SK-N-SH (cell line): ENCODE measurements around the gene HDAC4. TPM values are rescaled to one million over a fixed set of nuclear protein-coding genes. Genes with fewer than 3 reads are reported as not detected.

Source experiments
- CTCF ChIA-PET: fragments of 300-600, 350-600 bp; formaldehyde crosslinking; extraction: SDS; loops from one replicate; lab custom pipeline; 2021; lab: Yijun Ruan, JAX
- POLR2A ChIA-PET: fragments of 350-600 bp; sonication (Branson Sonifier 250); formaldehyde crosslinking; extraction: SDS; loops from one replicate; lab custom pipeline; 2020; ENCODE audit warnings: antibody characterized with exemption, inconsistent platforms; lab: Yijun Ruan, JAX
- DNase-seq: peaks from one replicate; pipeline ENCODE4 v3.0.0; 2012
- H2AFZ ChIP-seq: fragments of 200-600 bp; sonication (generic); 2 replicates; pipeline ENCODE4 v1.8.1; 2016; ENCODE audit warnings: antibody characterized with exemption, mild to moderate bottlenecking, low read depth
- H3F3A ChIP-seq: fragments of 200-600 bp; sonication (generic); replicated peaks from 2 replicates; pipeline ENCODE3; 2016; ENCODE audit warnings: antibody characterized with exemption, mild to moderate bottlenecking; ENCODE audit not compliant: insufficient read depth
- H3K27ac ChIP-seq, 2 experiments: fragments of 200-500 bp in 1 of 2; fragments of 200-600 bp in 1 of 2; sonication (Bioruptor generic) in 1 of 2; sonication (generic), shearing (Covaris generic) in 1 of 2; 2 replicates each; pipeline versions ENCODE4 v1.5.1 to v1.6.1; 2014 to 2016; ENCODE audit warnings: low read depth in 2 of 2, inconsistent platforms in 1 of 2, low read length in 1 of 2, mild to moderate bottlenecking in 1 of 2, mixed read lengths in 1 of 2
- H3K27me3 ChIP-seq: fragments of 200-600 bp; sonication (generic), shearing (Covaris generic); 2 replicates; pipeline ENCODE4 v1.6.1; 2016; ENCODE audit warnings: mixed run types; ENCODE audit not compliant: insufficient read depth
- H3K36me3 ChIP-seq, 2 experiments: fragments of 200-500 bp in 1 of 2; fragments of 200-600 bp in 1 of 2; sonication (Bioruptor generic) in 1 of 2; sonication (generic) in 1 of 2; replicated peaks in 1 of 2; 2 replicates each; pipeline versions ENCODE3 to v1.5.1; 2014 to 2016; ENCODE audit warnings: low read length in 1 of 2, mild to moderate bottlenecking in 1 of 2; ENCODE audit not compliant: insufficient read depth in 2 of 2, control insufficient read depth in 1 of 2
- H3K4me1 ChIP-seq, 2 experiments: fragments of 200-500 bp in 1 of 2; fragments of 200-600 bp in 1 of 2; sonication (Bioruptor generic) in 1 of 2; sonication (generic), shearing (Covaris generic) in 1 of 2; 2 replicates each; pipeline versions ENCODE4 v1.5.1 to v1.6.1; 2014 to 2016; ENCODE audit warnings: low read depth in 1 of 2, low read length in 1 of 2, mixed run types in 1 of 2; ENCODE audit not compliant: insufficient read depth in 2 of 2, control insufficient read depth in 1 of 2
- H3K4me2 ChIP-seq: fragments of 200-600 bp; sonication (generic), shearing (Covaris generic); 2 replicates; pipeline ENCODE4 v1.6.1; 2017; ENCODE audit warnings: mixed run types
- H3K4me3 ChIP-seq, 2 experiments: fragments of 200-500 bp in 1 of 2; fragments of 200-600 bp in 1 of 2; sonication (Bioruptor generic) in 1 of 2; sonication (generic), shearing (Covaris generic) in 1 of 2; 2 replicates each; pipeline versions ENCODE4 v1.5.1 to v1.8.1; 2014 to 2016; ENCODE audit warnings: low read depth in 2 of 2, inconsistent platforms in 1 of 2, low read length in 1 of 2, mild to moderate bottlenecking in 1 of 2, mixed read lengths in 1 of 2, moderate library complexity in 1 of 2
- H3K79me2 ChIP-seq: fragments of 200-600 bp; sonication (generic); 2 replicates; pipeline ENCODE4 v1.8.1; 2017; ENCODE audit warnings: mild to moderate bottlenecking; ENCODE audit not compliant: insufficient read depth
- H3K9ac ChIP-seq: fragments of 200-600 bp; sonication (generic); 2 replicates; pipeline ENCODE4 v1.6.1; 2017; ENCODE audit warnings: mixed run types
- H3K9me2 ChIP-seq: fragments of 200-600 bp; sonication (generic); 2 replicates; pipeline ENCODE4 v1.6.1; 2017; ENCODE audit warnings: mixed run types
- H3K9me3 ChIP-seq: fragments of 200-600 bp; sonication (generic); 2 replicates; pipeline ENCODE4 v1.6.1; 2017; ENCODE audit warnings: mixed run types, mild to moderate bottlenecking, moderate library complexity
- H4K20me1 ChIP-seq: fragments of 200-600 bp; sonication (generic); 2 replicates; pipeline ENCODE4 v1.6.1; 2017; ENCODE audit warnings: mild to moderate bottlenecking, mixed run types; ENCODE audit not compliant: insufficient read depth
- EP300 ChIP-seq, 2 experiments: IDR thresholded peaks; 2 replicates each; pipeline versions ENCODE4 v1.4.0 to v1.6.1; 2012; ENCODE audit warnings: borderline replicate concordance in 1 of 2, low read depth in 1 of 2, low read length in 1 of 2
- EZH2phosphoT487 ChIP-seq: fragments of 200-600 bp; sonication (generic); IDR thresholded peaks from 2 replicates; pipeline ENCODE4 v1.6.1; 2017; ENCODE audit warnings: low read depth, mixed run types, mild to moderate bottlenecking, antibody characterized with exemption, moderate library complexity, borderline replicate concordance
- FOSL2 ChIP-seq: IDR thresholded peaks from 2 replicates; pipeline ENCODE4 v1.4.0; 2012; ENCODE audit warnings: low read depth, mild to moderate bottlenecking, moderate library complexity, borderline replicate concordance
- FOXM1 ChIP-seq: IDR thresholded peaks from 2 replicates; pipeline ENCODE4 v1.4.0; 2012; ENCODE audit warnings: low read depth, mild to moderate bottlenecking
- GABPA ChIP-seq: IDR thresholded peaks from 2 replicates; pipeline ENCODE4 v1.4.0; 2012; ENCODE audit warnings: low read depth, mild to moderate bottlenecking
- JUND ChIP-seq: IDR thresholded peaks from 2 replicates; pipeline ENCODE4 v1.4.0; 2012
- MAX ChIP-seq: IDR thresholded peaks from 2 replicates; pipeline ENCODE4 v1.4.0; 2012; ENCODE audit warnings: low read depth
- NFIC ChIP-seq: IDR thresholded peaks from 2 replicates; pipeline ENCODE4 v1.4.0; 2012; ENCODE audit warnings: borderline replicate concordance
- NRF1 ChIP-seq: IDR thresholded peaks from 2 replicates; pipeline ENCODE4 v1.6.1; 2012; ENCODE audit warnings: low read depth, mild to moderate bottlenecking, low read length
- PBX3 ChIP-seq: IDR thresholded peaks from 2 replicates; pipeline ENCODE4; 2012
- POLR2AphosphoS5 ChIP-seq: IDR thresholded peaks from 2 replicates; pipeline ENCODE4 v1.6.1; 2012; ENCODE audit warnings: low read depth, low read length
- SIN3A ChIP-seq: IDR thresholded peaks from 2 replicates; pipeline ENCODE4 v1.6.1; 2012; ENCODE audit warnings: low read depth, mild to moderate bottlenecking, low read length, moderate library complexity, borderline replicate concordance
- USF1 ChIP-seq: IDR thresholded peaks from 2 replicates; pipeline ENCODE4 v1.4.0; 2012; ENCODE audit warnings: low read depth, borderline replicate concordance
- USF2 ChIP-seq: fragments of 150-350 bp; IDR thresholded peaks from 2 replicates; pipeline ENCODE4 v1.6.1; 2017; ENCODE audit warnings: antibody characterized with exemption, low read length, low read depth, borderline replicate concordance
- WGBS: methylation state at CpG from one replicate; pipeline ENCODE4 v1.1.6; 2017; ENCODE audit warnings: low lambda C conversion rate; 5-methylcytosine and 5-hydroxymethylcytosine counted together
- polyA plus RNA-seq, 3 experiments: library from polyadenylated mRNA; depleted of rRNA; stranded (reverse); fragments of >200 nt; gene quantifications; 2 replicates each; pipeline ENCODE4 v1.2.3, GENCODE V29; 2012

HDAC4 gene
- polyA plus RNA-seq, 1 of the 3 experiments (the other 2 are of a cell fraction): 5.5 TPM

- TF ChIP-seq NRF1 (no peak), GABPA (no peak)
Measured at GRCh38 chr2:239014458-239015217, 386.2 kb downstream of the HDAC4 start (continued).

- Histone ChIP-seq H3K4me2 (no peak overlapping the region), H3K27me3 (no peaks in the 10 kb centered on the region), H3K9me2 (no peaks in the 10 kb centered on the region), H3K9ac (no peak overlapping the region), H3K9me3 (no peaks in the 10 kb centered on the region), H3K4me1 (no peaks in the 10 kb centered on the region), H3K36me3 (no peaks in the 10 kb centered on the region), H3F3A (no peaks in the 10 kb centered on the region), H3K4me3 (no peak overlapping the region), H3K27ac (no peak overlapping the region), H3K79me2 (no peaks in the 10 kb centered on the region), H2AFZ (no peak overlapping the region), H4K20me1 (no peaks in the 10 kb centered on the region)
- TF ChIP-seq PBX3 (no peak), FOXM1 (no peak), SIN3A (no peak), JUND (no peak), EP300 (IDR thresholded peaks at IDR 0.05; ENCODE audit: borderline replicate concordance in 1 of 2, low read depth in 1 of 2, low read length in 1 of 2) (no peak), USF1 (no peak), NFIC (no peak), MAX (no peak), FOSL2 (no peak), USF2 (no peak), EZH2phosphoT487 (no peak), POLR2AphosphoS5 (no peak)
- CTCF ChIA-PET: interaction anchor here (1.1 to 1.3 kb wide), 2 partner anchors 93 to 490 kb away, joined by 3 read pairs; no protein-coding TSS in a partner anchor
- POLR2A ChIA-PET: no interaction called here
- 76% methylated on average over 6 of the region's 6 CpGs for WGBS
- DNase-seq: no peak
Measured at GRCh38 chr2:239013678-239013976, 387.2 kb downstream of the HDAC4 start.
